Activated T-helper 1 cell treated with anti-CD3 and anti-CD28 coated beads, Interleukin-2, amount 50 U/mL, for 16 hours (primary cell): ENCODE results near the gene TRIM3.

Experiments used
- DNase-seq, 2 donors: peaks; one replicate each; pipeline ENCODE4 v3.0.0-alpha.2; 2020; ENCODE audit warnings: low read depth in 1 of 2, low spot score in 1 of 2

The TRIM3 gene

DNA sequence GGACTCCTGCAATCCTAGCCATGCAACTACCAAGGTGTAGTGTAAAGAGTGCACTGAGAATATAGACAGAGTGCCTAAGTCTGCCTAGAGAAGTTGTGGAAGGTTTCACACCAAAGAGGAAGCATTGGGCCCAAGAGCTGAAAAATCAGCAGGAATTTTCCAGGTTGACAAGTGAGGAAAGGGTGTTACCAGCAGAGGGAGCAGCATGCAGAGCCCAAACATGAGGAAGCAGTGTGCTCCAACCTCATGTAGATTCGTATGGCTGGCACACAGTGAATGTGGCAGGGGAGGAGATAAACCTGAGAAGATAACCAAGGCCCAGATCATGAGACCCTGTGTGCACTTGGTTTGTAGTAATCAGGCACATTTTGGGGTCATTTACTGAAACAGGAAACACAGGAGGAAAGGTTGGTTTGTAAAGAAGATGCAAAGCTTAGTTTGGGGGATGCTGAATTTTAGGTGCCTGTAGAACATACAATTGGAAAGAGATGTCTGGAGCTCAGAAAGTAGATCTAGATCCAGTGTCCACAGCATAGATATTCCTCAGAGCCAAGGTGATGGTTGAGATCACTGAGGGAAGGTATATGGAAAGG is 34.7 kb downstream of the TRIM3 start:
- DNase-seq = no peak

DNA sequence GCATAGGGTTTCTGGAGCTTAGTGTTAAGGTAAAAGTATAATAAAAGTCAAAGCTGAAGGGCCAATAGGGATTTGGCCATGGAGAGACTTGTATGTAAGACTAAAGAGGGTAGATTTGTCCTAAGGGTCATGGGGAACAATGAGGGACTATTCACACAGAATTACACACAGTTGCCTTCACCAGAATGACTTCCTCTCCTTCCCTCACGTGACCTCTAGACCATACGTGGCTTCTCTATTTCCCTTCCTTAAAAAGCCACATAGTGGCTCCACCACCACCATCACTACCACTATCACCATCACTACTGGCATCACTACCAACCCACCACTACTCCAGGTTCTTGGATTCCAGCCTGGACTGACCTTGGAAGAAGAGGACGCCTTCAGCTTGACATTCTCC is 35.7 kb downstream of the TRIM3 start:
- DNase-seq = no peak

DNA sequence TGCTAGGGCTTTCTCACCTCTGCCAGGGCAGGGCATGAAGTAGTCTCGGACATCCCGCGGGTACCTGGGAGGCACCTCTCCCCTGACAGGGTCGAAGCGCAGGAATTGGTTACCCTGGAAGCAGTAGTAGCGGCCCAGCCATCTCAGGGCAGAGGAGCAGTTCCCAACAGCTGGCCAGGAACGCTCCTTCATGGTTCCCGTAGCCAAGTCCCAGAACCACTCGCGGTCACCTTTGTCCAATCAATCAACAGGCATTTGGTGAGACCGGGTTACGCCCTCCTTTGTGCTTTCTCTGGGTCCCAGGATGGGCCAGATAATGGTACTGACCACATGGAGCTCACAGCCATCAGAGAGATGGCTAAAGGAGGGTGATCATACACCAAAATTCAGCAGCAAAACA is 36.3 kb downstream of the TRIM3 start:
- no peak for DNase-seq

DNA sequence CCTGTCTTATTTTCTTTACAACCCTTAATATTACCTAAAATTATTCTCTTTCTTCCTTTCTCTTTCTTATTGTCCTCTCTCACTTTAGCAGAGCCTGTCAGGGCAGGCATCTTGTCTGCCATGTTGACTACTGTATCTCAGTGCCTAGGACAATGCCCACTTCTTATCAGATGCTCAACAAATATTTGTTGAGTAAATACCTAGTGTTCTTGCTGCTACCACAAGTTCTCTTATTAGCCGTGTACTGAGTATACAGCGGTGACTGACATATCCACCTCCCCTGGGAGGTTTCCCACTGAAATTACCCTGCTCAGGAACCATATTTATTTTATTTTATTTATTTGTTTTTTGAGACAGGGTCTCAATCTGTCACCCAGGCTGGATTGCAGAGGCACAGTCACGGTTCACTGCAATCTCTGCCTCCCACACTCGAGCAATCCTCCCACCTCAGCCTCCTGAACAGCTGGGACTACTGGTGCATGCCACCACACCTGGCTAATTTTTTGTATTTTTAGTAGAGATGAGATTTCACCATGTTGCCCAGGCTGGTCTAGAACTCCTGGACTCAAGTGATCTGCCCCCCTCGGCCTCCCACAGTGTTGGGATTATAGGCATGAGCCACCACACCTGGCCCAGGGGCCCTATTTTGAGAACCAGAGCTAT is 39.6 kb downstream of the TRIM3 start:
- no peak for DNase-seq

DNA sequence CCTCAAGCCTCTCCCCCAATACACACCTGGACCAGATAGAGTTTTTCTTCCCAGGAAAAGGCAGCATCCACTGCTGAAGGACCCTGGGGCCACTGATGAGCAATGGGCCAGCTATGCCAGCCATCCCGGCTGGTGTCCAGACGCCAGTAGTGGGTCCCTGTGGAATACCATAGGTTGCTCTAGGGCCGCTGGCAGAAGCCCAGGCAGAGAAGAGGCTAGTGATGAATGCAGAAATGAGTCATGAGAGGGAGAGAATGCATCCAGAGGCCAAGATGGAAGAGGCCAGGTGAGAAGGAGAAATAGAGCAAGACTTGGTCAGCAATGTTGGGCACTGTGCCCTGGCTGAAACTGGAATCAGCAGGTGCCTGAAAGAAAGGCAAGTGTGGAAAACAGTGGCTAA is 41.9 kb downstream of the TRIM3 start:
- DNase-seq = no peak

DNA sequence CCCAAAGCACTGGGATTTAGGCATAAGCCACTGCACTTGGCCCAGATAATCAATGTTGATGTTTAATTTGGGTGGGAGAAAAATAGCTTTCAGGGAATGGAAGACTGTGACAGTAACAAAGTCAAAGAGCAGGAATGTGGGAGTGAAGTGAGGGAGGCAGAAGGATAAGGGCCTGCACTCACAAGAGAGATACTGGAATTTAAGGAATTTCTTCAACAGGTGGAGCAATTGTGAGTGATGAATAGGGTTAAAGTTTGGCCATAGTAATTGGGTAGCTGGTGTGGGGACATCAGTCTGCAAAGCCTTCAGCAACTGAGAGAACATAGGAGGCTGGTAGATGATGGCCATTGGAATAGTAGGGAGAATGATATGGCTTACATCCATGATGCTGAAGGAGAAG is 46.2 kb downstream of the TRIM3 start:
- no peak for DNase-seq

DNA sequence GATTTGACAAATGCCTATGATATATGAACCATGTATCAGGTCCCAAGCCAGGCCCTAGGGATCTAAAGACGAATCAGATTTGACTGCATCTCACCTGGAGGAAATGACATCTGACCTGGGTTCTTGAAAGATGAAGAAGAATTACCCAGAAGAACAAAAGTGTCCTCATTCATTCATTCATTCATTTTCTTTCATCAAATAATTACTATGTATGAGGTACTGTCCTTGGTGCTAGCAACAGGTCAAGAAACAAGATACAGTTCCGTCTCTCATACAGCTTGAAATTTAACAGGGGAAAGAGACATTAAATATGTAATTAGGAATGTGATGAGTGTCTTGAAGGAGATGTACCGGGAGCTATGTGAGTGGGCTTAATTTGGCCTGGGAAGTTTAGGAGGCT is 53.1 kb downstream of the TRIM3 start:
- no peak for DNase-seq

DNA sequence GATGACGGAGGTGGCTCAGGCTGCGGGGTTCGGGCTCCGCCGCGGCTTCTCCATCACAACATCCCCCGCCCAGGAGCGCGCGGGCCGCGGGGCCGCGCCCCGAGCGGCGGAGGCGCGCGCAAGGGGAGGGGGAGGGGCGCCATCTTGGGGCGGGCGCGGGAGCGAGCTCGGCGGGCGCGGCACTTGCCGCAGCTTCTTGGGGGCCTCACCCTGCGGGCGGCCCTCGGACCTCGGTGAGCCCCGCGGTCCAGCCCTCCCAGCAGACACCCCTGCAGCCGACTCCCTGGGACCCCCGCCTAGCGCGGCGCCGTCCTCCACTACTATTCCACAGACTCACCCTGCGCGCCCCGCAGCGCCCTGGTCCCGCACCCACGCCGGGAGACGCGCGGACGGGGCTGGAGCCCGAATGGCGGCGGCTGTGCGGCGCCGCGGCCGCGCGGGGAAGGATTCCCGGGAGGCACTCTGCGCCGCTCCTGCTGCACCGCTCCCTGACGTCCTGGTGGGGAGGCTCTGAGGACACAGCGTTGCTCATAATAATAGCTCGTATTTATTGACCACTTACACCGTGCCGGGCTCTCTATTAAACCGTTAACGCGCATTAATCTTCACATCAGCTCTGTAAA is 54.6 kb downstream of the TRIM3 start, which contains the start of gene APBB1:
Gene APBB1, minus strand, starts transcription at position 86 of the 623 bp plus-strand sequence. CDS start 7,747 bp downstream, outside the sequence.
- DNase-seq = peak; percentile 50 to 66

DNA sequence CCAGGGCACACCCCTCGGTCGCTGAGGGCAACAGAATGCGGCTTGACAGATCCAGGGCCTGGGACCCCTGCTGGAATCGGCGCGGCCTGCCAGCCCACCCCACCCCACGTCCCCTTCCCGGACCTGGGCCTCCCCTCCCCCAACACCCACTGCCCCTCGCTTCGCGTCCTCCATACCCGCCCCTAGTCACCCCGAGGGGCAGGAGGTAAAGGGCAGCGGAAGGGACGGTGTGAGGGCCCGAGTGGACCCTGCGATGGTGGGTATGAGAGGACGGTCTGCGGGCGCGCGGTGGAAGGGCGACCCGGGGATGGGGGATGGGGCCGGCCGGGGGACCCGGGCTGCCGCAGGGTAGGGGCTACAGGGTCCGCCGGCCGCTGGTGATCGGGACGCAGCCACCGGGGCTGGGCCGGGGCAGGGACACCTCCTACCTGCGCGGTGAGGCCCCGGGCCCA is 55.2 kb downstream of the TRIM3 start:
- DNase-seq = no peak

DNA sequence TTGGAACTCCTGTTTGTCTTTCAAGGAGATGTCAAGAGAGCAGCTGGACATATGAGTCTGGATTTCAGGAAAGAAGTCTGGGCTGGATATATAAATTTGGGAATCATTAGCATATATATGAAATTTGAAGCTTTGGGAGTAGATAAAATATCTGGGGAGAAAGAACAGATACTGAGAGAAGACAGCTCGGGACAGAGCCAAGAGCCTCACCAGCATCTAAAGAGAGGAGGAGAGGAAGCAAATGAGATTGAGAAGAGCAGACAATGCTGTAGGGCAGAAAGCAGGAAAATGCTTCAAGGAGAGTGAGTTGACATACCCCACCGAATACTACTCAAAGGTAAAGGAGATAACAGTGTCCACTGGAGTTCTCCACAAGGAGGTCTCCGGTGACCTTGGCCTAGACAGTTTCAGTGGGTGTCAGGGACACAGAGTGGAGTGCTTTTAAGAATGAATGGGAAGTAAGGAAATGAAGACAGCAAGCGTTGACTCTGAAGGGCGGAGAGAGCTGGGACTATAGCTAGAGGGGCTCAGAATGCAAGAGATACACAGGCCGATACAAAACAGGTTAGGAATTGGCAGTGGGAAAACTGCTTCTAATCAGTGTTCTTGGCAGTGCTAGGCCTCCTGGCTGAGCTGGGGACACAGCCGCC is 55.7 kb downstream of the TRIM3 start:
- no peak for DNase-seq

DNA sequence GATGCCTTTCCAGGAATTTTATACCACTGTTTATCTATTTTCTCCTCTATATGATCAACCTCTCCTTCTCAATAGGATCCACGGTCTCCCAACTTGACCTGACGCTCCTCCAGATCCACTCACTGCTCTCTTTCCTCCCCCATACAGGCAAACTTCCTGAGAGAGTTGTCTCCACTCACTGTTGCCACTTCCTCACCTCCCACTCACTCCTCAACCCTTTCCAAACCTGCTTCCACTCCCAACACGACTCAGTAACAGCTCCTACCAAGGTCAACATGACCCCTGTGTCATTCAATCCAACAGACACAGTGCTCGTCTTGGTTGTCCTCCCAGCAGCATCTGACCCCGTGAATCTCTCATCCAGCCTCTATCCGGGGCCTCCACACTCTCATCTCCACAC is 57.9 kb downstream of the TRIM3 start:
- no peak for DNase-seq

DNA sequence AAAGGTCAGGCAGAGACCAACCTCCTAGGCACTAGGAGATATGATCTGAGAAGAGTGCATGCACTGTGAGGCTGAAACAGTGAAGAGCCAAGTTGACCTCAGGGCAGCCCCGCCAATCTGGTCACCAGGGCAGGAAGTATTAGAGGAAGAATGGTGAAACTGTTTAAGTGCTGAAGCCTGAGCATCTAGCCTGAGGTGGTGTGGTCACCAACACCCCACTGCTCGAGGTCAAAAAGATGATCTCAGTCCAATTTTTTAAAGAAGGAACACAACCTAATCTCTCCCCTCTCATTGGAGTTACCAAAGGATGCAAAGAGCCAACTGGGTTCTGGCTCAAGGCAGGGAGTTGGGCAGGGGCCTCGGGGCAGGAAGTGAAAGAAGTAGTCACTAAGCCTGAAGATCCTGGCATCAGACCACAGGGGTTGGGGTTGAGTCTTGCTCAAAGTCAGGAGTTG is 58.8 kb downstream of the TRIM3 start:
- no peak for DNase-seq

DNA sequence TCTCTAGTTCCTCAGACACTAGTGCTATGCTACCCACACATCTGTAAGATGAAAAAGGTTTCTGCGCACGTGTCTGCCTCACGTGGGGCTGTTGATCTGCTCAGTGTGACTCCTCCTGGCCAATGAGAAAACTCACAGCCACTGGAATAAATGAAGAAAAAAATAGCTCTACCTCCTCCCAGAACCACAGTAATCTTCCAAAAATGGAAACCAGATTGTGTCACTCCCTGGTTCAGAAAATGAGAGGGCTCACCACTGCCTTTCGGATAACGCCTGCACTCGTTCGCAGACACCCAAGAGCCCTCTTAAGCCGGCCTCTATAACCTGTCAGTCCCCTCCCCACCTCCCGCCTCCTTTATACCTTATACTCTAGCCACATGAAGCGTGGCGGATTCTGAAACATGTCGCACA is 59.9 kb downstream of the TRIM3 start:
- no peak for DNase-seq

DNA sequence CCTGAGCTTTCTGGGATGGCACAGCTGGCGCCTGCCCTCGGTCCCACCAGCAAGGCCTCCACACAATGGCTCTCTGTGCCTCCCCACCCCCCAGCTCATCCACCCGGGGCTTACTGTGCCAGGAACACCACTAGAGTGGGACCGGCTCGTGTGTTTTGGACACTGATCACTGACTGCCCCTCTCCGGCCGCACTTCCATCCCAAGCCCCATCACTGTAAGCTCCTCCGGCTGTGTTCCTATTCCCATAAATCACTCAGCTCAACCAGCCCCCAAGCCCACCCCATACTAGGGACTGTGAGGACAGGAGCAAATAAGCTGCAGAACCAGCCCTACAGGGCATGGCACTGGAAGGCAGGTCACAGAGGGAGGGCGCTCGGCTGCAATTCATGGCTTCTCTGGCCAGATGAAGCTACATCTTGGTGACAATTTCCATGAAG is 62.1 kb downstream of the TRIM3 start:
- no peak for DNase-seq

DNA sequence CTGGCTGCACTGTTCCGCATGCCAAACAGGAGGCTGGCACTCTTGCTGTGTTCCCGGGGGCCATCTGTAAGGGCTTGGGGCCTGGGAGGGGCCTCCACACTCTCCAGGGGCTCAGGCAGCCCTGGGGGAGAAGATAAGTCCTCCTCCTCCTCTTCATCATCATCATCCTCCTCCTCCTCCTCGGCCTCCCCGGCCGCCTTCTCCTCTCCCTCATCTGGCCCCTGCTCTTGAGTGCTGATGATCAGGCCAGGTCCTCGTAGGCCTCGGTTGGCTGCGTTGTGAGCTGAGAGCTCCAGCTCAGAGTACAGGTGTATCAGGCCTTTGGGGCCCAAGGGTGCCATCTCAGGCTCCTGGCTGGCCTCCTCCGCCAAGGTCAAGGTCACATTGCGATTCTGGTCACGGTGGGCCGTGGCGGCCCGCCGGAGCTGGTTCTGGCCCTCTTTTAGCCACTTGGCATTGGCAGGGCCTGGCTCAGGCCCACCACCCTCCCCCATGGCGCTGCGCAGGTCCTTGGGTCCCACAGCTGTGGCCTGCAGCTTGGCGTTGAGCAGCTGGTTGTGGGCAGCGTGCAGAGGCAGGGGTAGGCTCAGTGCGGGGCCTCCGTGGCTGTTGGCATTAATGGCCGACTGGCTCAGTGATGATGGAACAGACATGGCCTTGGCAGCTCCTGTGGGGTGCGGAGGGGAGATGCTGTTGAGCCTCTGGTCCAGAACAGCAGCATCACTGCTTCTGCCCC is 62.9 kb downstream of the TRIM3 start:
- no peak for DNase-seq

DNA sequence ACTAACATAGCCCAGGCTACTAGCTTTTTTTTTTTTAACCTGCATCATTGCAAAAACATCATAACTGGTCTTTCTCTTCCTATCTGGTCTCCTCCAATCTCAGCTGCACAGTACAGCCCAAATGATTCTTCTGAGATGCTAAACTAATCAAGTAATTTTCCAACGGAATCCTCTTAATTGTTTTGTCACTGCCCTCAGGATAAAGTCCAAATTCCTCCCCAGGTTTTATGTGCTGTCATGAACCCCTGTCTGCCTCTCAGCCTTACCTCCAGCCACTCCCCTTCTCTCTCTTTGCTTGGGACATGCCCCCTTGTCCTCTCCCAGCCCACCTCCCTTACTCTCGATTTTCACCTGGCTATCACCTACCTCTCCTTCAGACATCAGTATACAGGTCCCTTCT is 67.4 kb downstream of the TRIM3 start:
- no peak for DNase-seq

DNA sequence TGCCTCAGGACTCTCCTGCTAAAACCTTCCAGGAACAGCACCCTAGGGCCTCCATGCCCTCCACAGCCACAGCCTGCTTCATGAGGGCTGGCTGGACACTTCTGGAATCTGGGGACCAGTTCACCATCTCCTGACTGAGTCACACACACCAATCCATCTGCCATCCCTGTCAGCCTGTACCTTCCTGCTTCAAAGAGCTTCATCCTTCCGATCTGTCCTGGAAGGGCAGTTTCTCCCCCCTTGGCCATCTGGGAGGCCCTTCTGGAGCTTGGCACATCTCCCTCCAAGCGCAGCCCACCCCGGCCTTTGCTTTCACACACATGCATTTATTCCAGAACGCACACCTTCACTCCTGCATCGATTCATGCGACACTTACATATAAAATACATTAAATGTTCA is 67.9 kb downstream of the TRIM3 start:
- DNase-seq = no peak

DNA sequence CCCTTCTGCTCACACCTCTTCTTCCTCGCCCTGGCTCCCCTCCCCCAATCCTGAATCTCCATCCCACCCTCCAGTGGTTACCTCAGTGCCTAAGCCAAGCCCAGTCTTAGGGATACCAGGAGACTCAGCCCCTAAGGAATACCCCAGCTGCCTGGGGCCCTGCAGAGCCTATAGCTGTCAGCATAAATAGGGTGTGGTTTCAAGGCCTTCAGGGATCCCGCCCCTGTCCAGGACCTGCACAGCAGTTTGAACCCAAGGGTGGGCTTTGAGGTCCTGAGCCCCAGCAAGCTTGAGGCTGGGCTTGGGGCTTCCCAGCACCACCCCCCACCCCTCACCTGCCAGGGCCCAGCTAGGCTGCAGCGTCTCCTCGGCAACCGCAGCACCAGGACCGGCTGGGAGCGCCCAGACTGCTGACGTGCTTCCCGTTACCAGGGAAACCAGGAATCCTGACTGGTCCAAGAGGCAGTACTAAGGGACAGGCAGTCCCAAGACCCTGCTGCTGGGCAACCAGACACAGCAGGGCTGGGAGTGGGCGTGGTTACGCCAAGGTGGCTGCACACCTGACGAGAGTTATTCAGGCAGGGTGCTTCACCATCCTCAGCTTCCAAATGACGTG is 68.6 kb downstream of the TRIM3 start:
- no peak for DNase-seq

DNA sequence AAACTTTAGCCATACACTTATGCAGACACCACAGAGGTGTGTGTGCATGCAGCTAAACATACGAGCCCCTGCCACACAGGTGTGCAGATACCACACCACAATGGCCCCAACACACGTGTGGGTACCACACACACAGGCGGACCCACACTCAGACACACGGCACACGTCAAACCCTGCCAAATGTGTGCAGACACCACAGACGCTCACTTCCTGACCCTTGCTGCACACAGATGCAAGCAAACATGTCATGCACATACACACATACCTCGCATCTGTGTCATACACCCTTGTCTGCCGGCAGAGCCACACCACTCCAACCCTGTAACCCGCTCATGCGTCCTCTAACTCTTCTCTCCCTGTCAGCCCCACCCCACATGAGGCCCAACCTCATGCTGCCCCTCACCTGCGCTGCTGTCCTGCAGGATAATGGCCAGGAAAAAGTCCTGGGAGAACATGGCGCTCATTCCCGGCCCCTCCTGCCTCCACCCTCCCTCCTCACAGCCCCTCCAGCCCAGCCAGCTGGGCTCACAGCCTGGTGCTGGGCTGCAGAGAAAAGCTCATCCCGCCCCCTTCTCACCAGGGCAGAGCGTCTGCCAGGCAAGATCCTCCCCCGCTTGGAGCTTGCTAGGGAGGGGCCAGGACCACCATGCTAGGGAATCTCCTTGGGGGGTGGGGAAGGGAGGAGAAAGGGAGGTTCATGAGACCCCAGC is 69.2 kb downstream of the TRIM3 start:
- no peak for DNase-seq

DNA sequence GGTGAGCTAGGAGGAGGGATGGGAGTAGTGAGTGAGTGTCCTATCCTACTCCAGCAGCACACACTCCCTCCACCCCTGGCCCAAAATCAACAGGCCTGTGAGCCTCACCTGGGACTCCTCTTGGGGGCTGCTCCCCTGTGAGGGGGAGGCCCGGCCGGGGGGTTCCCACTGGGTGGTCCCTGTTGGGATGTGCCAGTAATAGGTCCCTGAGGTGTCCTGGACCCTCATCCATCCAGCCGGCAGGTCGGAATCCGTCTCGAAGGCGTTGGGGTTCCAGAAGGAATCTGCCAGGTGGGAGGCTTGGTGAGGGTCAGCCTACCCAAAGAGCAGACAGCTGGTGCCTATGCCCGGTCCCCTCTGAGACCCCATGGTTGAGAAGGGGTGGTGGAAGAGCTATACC is 70.2 kb downstream of the TRIM3 start:
- DNase-seq = no peak
